GM19240 (cell line): ENCODE data around the gene SEL1L.
"Not testable (repeated sequence)": the region's sequence is repeated elsewhere in the genome, so short reads cannot be mapped to it uniquely, and the experiment has no call there.

Source experiments
- DNase-seq: peaks from one replicate; pipeline ENCODE4 v3.0.0; 2011; ENCODE audit warnings: low spot score; ENCODE audit not compliant: insufficient read length

The SEL1L gene

DNA sequence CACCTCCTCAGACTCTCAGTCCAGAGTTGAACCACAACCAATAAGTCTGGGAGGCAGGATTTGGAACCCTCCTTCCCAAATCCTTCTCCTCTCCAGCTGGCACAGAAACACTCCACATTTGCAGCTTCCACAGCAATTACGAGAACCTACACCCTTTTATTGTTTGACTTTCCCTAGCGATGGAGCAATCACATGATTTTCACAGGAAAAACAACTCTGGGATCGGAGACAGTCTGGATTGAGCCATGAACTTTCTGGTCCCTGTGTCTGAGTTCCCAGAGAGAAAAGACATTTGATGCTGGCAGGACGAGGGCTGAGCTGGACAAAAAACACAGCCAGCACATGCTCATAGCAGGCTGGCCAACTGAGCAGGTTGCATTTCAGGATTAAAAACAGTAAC lies 84.5 kb downstream of the SEL1L start:
- no peak for DNase-seq

- no peak for DNase-seq
Observed at GRCh38 chr14:81447021-81447764, 86.5 kb downstream of the SEL1L start.

- DNase-seq = no peak
Observed at GRCh38 chr14:81446279-81447007, 87.2 kb downstream of the SEL1L start.

- DNase-seq = no peak
Observed at GRCh38 chr14:81441626-81442134, 92.0 kb downstream of the SEL1L start.

- no peak for DNase-seq
Observed at GRCh38 chr14:81440041-81440440, 93.6 kb downstream of the SEL1L start.

- no peak for DNase-seq
Observed at GRCh38 chr14:81437244-81437643, 96.4 kb downstream of the SEL1L start.

DNA sequence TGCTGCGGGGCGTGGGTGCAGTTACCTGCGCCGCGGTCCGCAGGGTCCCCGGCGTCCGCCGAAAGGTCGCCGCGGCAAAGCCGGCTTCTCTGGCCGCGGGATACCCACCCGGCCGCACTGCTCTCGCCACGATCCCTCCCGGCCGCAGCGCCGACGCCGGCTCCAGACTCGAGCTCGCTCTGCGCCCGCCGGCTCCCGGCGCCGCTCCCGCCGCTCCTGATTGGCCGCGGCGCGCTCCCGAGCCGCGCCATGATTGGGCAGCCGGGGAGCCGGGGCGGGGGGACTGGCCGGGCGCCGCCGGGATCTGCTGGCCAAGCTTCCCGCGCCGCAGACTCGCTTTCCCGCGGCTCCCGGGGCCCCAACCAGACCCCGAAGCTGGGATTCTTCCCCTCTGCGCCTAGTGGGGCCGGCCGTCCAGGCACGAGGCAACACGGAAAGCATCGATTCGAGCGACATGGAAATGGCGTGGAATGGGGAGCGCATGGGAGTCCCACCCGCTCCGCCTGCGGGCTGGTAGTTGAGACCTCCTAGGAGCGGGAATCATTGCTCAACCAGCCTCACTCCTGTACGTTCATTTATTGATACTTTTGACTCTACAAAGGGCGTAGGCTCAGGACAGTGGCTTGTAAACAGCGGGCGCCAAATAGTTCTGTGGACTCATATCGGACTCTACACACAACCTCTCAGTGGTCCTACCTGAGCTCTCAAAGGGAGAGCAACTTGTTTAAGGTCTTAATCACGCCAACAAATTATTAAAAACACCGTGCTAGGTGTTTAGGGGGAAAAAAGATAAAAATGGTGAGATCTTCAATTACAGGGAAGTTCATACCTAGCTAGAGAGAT lies 97.1 kb downstream of the SEL1L start:
- no peak for DNase-seq

GRCh38 chr14:81435391-81436295 lies 98.0 kb downstream of the SEL1L start:
- no peak for DNase-seq

GRCh38 chr14:81435048-81435390 lies 98.6 kb downstream of the SEL1L start:
- no peak for DNase-seq

DNA sequence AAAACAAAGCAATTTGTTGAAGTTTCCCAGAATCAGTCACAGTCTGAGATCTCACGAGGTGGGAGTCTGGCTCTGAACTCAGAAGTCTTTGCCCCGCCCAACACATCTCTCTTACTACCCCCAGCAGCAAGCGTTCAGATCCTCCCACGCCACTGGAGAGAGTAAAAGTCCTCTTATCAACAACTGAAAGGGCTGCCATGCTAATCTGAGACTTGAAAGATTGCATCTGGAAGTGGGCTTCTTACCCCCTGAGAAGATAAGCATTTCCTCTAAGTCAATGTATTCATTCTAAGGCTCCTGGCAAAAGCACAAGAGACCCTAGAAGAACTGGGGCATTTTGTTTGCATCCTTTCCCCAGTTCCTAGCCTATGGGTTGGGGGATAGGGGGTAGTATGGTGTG lies 99.4 kb downstream of the SEL1L start:
- DNase-seq = no peak

DNA sequence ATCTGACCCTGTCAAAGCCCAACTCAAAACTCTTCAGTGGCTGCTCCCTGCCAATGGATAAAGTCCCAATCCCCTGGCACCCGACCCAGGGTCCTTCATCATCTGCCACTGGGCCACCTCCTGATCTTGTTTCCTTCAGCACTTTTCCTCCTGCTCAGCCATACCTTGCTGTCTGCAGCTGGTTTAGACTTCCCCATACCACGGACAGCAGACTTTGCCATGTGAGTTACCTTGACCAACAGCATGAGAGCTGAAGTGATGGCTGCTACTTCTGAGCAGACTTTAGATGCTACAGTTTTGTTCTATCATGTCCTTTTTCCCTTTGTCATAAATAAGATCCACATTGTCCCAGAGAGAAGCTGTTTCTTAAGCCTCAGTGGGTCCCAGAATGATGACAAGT lies 100.3 kb downstream of the SEL1L start:
- DNase-seq = no peak

DNA sequence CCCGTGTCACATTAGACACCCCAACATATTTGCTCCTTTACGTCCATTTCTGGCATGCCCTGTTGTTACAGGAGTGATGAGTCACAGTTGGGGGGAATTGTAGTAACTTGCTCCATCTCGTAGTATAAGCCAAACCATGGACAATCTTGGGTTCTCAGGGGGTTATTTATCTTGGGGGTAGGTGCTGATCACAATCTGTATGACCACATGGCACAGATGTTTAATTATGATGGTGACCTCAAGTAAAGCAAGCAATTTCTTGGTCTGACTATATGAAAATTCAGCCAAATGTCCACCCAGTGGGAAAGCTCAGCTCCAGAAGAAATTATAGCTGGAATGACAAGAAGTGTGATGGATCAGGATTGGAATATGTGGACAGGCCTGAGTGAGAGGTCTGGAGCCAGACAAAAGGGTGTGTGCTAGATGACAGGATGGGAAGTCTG lies 101.4 kb downstream of the SEL1L start:
- DNase-seq = no peak

DNA sequence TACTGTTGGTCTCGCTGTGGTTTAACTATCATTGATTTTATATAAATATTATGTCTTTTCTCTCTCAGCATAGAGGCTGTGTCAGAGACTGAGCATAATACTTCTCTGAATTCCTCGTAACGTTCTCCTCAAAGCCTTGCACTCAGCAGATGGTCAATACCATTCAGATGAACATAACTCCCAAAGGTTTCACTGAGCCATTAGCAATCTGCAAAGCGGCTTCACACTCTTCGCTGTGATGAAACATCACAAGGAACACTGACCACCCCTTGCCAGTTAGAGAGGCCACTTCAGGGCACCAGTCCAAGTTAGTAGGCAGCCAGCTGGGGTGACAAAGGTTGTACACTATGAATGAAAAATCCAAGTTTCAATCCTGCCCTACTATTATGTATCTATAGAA lies 103.4 kb downstream of the SEL1L start:
- DNase-seq = no peak

- DNase-seq = not testable (repeated sequence)
Observed at GRCh38 chr14:81429749-81430148, 103.9 kb downstream of the SEL1L start.

DNA sequence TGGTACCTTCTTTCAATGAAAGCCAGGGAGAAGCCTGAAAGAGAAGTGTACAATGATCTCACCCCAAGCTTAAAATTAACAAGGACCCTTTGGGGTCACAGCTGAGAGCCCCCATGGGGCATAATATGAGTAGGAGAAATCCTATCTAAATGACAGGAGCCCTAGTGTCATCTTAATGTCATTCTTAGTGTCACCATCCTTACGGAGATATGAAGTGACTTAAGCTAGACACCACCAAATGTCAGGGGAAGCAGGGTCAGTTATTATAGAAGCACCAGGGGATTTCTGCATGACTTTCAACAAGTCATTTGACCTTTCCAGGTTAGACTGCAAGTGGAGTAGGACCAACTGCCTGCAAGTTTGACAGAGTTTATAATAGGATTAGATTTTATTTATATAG lies 104.6 kb downstream of the SEL1L start:
- no peak for DNase-seq

GRCh38 chr14:81427348-81428058 lies 106.2 kb downstream of the SEL1L start:
- no peak for DNase-seq

DNA sequence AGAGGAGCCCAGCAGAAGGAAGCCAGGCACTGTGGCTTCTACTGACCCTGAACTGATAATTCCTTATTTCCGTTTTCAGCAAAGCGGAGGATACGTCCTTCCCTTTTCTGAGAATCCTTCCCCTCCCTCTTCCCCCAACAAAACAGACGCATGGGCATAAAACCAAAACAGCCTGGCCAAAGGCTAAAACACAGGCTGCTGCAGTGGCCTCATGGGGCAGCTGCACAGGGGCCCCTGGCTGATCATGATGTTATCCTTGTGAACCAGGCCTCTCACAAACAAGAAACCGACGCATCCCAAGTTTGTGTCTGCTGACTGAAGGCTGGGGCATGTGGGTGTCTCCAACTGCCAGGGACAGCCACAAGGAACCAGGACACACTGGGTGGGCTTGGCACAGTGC lies 110.1 kb downstream of the SEL1L start:
- DNase-seq = no peak
